Motor neuron (in vitro differentiated cells): ENCODE measurements around the gene LRP8. TPM values are rescaled to one million over a fixed set of nuclear protein-coding genes. Genes with fewer than 3 reads are reported as not detected.

Experiments
- ATAC-seq, 8 experiments: fragments of 200-7000 bp; cut with Tn5 transposase; replicated peaks in 6 of 8; 2 replicates each; pipeline ENCODE4 v1.8.0; 2021; ENCODE audit warnings: mild to moderate bottlenecking in 8 of 8, moderate library complexity in 8 of 8
- H3K27ac ChIP-seq, 2 donors: fragments of 250-450 bp; sonication (Bioruptor Pico); 2 replicates each; pipeline ENCODE4 v1.9.0; 2021; ENCODE audit warnings: antibody characterized with exemption in 2 of 2, mild to moderate bottlenecking in 2 of 2, moderate library complexity in 1 of 2
- H3K4me1 ChIP-seq, 2 donors: fragments of 250-450 bp; sonication (Bioruptor Pico); replicated peaks in 1 of 2; 2 replicates each; pipeline ENCODE4 v1.6.1; 2021; ENCODE audit warnings: antibody characterized with exemption in 2 of 2, mild to moderate bottlenecking in 2 of 2, moderate library complexity in 1 of 2
- H3K4me3 ChIP-seq, 5 donors: fragments of 250-450 bp; sonication (Bioruptor Pico); 2 replicates each; pipeline ENCODE4 v1.9.0; 2021; ENCODE audit warnings: antibody characterized with exemption in 5 of 5, mild to moderate bottlenecking in 5 of 5, moderate library complexity in 4 of 5
- WGBS, 10 experiments: fragments of 450-650 bp; shearing (Covaris generic); methylation state at CpG; one replicate each; pipeline ENCODE4 v1.0.0; 2022; 5-methylcytosine and 5-hydroxymethylcytosine counted together
- in situ Hi-C, 9 experiments: fragments of 400-800 bp; cut with MboI; loops; one replicate each; pipeline ENCODE4 v1.15.0; 2021; ENCODE audit warnings: low sequenced_read_pairs in 9 of 9, low pct_unique_long_range_greater_than_20kb in 2 of 9; ENCODE audit not compliant: unreplicated experiment in 9 of 9
- total RNA-seq, 8 experiments: library from RNA; unstranded; fragments of 300-600 nt; gene quantifications; 2 replicates each; pipeline versions ENCODE4 v1.2.3 to v1.2.4, GENCODE V29; 2022

LRP8 gene
- total RNA-seq, 8 experiments from 2014 or later, result 2.8 to 44.0 (median 26.7) TPM

GRCh38 chr1:53331446-53332185 is 3.7 kb upstream of the LRP8 start:
- ATAC-seq, result no peak
- Histone ChIP-seq H3K4me3 (no peak overlapping the region), H3K27ac (no peak overlapping the region)

GRCh38 chr1:53330819-53331218 is 2.9 kb upstream of the LRP8 start:
- in situ Hi-C loops, result no loop called here
- no peak for ATAC-seq
- H3K27ac ChIP-seq, result no peak overlapping the region
- peaks cover 9 to 15% of the 10 kb centered on the region in 2 donors for H3K4me1 ChIP-seq
- no peak overlapping the region for H3K4me3 ChIP-seq
- 60 to 100% (median 80%) methylated on average over 1 to 5 of the region's 5 CpGs; no CpG with 5 or more reads in 5 of the 10 experiments for WGBS, 10 experiments

More at GRCh38 chr1:53331446-53332185, 3.7 kb upstream of the LRP8 start:
- in situ Hi-C loops, result no loop called here
- H3K4me1 ChIP-seq, result peaks cover 14 to 15% of the 10 kb centered on the region in 2 donors
- 85 to 100% (median 96%) methylated on average over 1 to 7 of the region's 7 CpGs; no CpG with 5 or more reads in 3 of the 10 experiments for WGBS, 10 experiments

GRCh38 chr1:53328541-53329499 is 950 bp upstream of the LRP8 start:
- in situ Hi-C loops, result no loop called here
- peak in 5 of 8 experiments; percentile 1 to 3 (median 1) for ATAC-seq
- WGBS, 10 experiments, result 60 to 100% (median 84%) methylated on average over 1 to 7 of the region's 35 CpGs; no CpG with 5 or more reads in 4 of the 10 experiments
- peak overlapping the region; percentile 66 to 93 (median 80) for H3K4me3 ChIP-seq
- H3K4me1 ChIP-seq, result peaks cover 16 to 24% of the 10 kb centered on the region in 2 donors
- peak overlapping the region; percentile 79 to 89 for H3K27ac ChIP-seq

- in situ Hi-C loops, result no loop called here
- H3K4me3 ChIP-seq, result peak overlapping the region; percentile 66 to 93 (median 80)
- 0 to 1% (median 0%) methylated on average over 3 to 24 of the region's 68 CpGs; no CpG with 5 or more reads in 7 of the 10 experiments for WGBS, 10 experiments
- peak overlapping the region; percentile 79 to 89 for H3K27ac ChIP-seq
- H3K4me1 ChIP-seq, result peaks cover 16 to 18% of the 10 kb centered on the region in 2 donors
- peak; percentile 5 to 26 (median 11) for ATAC-seq
These were observed 522 bp downstream of the LRP8 start for GRCh38 chr1:53327182-53327913.

GRCh38 chr1:53326598-53327181 is 1.2 kb downstream of the LRP8 start:
- peak overlapping the region; percentile 79 to 89 for H3K27ac ChIP-seq
- in situ Hi-C loops, result no loop called here
- peaks cover 18 to 20% of the 10 kb centered on the region in 2 donors for H3K4me1 ChIP-seq
- H3K4me3 ChIP-seq, result peak overlapping the region; percentile 66 to 93 (median 80)
- ATAC-seq, result peak; percentile 1 to 42 (median 2)
- 0 to 3% (median 1%) methylated on average over 8 to 26 of the region's 53 CpGs; no CpG with 5 or more reads in 6 of the 10 experiments for WGBS, 10 experiments

GRCh38 chr1:53326088-53326597 is 1.7 kb downstream of the LRP8 start:
- peak; percentile 66 to 86 (median 82) for ATAC-seq
- in situ Hi-C loops, result no loop called here
- H3K27ac ChIP-seq, result peak overlapping the region in 1 of 2 donors; percentile 79
- H3K4me3 ChIP-seq, result peak overlapping the region; percentile 66 to 93 (median 80)
- 0 to 3% (median 1%) methylated on average over 1 to 32 of the region's 42 CpGs; no CpG with 5 or more reads in 6 of the 10 experiments for WGBS, 10 experiments
- peaks cover 24 to 25% of the 10 kb centered on the region in 2 donors for H3K4me1 ChIP-seq

GRCh38 chr1:53325326-53326087 is 2.4 kb downstream of the LRP8 start:
- peaks cover 30 to 31% of the 10 kb centered on the region in 2 donors for H3K4me1 ChIP-seq
- ATAC-seq, result no peak

GRCh38 chr1:53324728-53325297 is 3.1 kb downstream of the LRP8 start:
- 83 to 100% (median 97%) methylated on average over 1 to 7 of the region's 7 CpGs; no CpG with 5 or more reads in 2 of the 10 experiments for WGBS, 10 experiments
- no peak overlapping the region for H3K4me3 ChIP-seq
- in situ Hi-C loops, result no loop called here
- no peak overlapping the region for H3K27ac ChIP-seq
- peaks cover 36 to 37% of the 10 kb centered on the region in 2 donors for H3K4me1 ChIP-seq
- no peak for ATAC-seq

More at GRCh38 chr1:53325326-53326087, 2.4 kb downstream of the LRP8 start:
- Histone ChIP-seq H3K4me3 (peak overlapping the region; percentile 66 to 93 (median 80)), H3K27ac (peak overlapping the region in 1 of 2 donors; percentile 38)
- WGBS, 10 experiments, result 7 to 93% (median 41%) methylated on average over 3 to 15 of the region's 26 CpGs; no CpG with 5 or more reads in 1 of the 10 experiments
- in situ Hi-C loops, result no loop called here

- no peak overlapping the region for H3K4me3 ChIP-seq
- in situ Hi-C loops, result no loop called here
- WGBS, 10 experiments, result 92 to 100% (median 96%) methylated on average over 1 to 10 of the region's 10 CpGs; no CpG with 5 or more reads in 2 of the 10 experiments
- no peak for ATAC-seq
- no peak overlapping the region for H3K27ac ChIP-seq
- peaks cover 41 to 42% of the 10 kb centered on the region in 2 donors for H3K4me1 ChIP-seq
These were observed 3.5 kb downstream of the LRP8 start for GRCh38 chr1:53324321-53324720.

GRCh38 chr1:53323316-53323715 is 4.6 kb downstream of the LRP8 start:
- Histone ChIP-seq H3K4me1 (peaks cover 44 to 45% of the 10 kb centered on the region in 2 donors), H3K4me3 (no peak overlapping the region), H3K27ac (no peak overlapping the region)
- WGBS, 10 experiments, result 84 to 99% (median 95%) methylated on average over 5 to 9 of the region's 11 CpGs; no CpG with 5 or more reads in 7 of the 10 experiments
- in situ Hi-C loops, result no loop called here
- ATAC-seq, result no peak
